Measurements from ENCODE around the gene STOML1. TPM values are rescaled to one million over a fixed set of nuclear protein-coding genes. Genes with fewer than 3 reads are reported as not detected.

STOML1 gene
- total and polyA plus RNA-seq, 10 of the 15 experiments (the other 5 are each of a cell fraction or from before 2014, with no cell fraction given): 0.14 to 13.6 (median 8.3) TPM

GRCh38 chr15:73946046-73946721 is 45.9 kb downstream of the STOML1 start:
- ChIA-PET RAD21 (ENCODE audit: unreplicated experiment) (no interaction called here), POLR2A (no interaction called here), SMC1A (ENCODE audit: uncharacterized antibody, unreplicated experiment) (no interaction called here), CTCF (no interaction called here)
- WGBS (ENCODE audit: insufficient coverage, insufficient replicate concordance, low lambda C conversion rate, missing lambda C conversion rate): 14% methylated on average over 13 of the region's 17 CpGs
- peaks cover 0 to 1% of the 10 kb centered on the region in 2 experiments; a peak in 3 of 4 replicates for H3K27me3 ChIP-seq (replicated peaks in 1 of 2; ENCODE audit: control insufficient read depth in 2 of 2, insufficient read depth in 2 of 2, low read length in 1 of 2)
- in situ Hi-C loops (cut with MboI): no loop called here
- H2AFZ ChIP-seq (ENCODE audit: control insufficient read depth, low read depth, low read length): no peak overlapping the region
- H3K27ac ChIP-seq (ENCODE audit: control insufficient read depth, insufficient read depth): no peak overlapping the region
- no peaks in the 10 kb centered on the region for H3K9me3 ChIP-seq (replicated peaks; ENCODE audit: control insufficient read depth, insufficient read depth, low read length)
- no peak overlapping the region for H3K9ac ChIP-seq (ENCODE audit: control insufficient read depth, insufficient read depth, low read length)
- TF ChIP-seq PML (IDR thresholded peaks at IDR 0.05; ENCODE audit: low read length) (no peak), ZBTB4 (CRISPR knock-in tag; IDR thresholded peaks at IDR 0.05) (no peak), NFYB (IDR thresholded peaks at IDR 0.05; ENCODE audit: insufficient read depth, low read depth, low read length) (no peak), RBBP5 (conservative IDR thresholded peaks at IDR 0.05) (no peak), ZNF384 (IDR thresholded peaks at IDR 0.05; ENCODE audit: borderline replicate concordance, low read depth, low read length) (no peak), HDGF (IDR thresholded peaks at IDR 0.05) (no peak), ELK1 (IDR thresholded peaks at IDR 0.05; ENCODE audit: low read depth, low read length) (no peak), YBX1 (IDR thresholded peaks at IDR 0.05) (no peak), NBN (IDR thresholded peaks at IDR 0.05) (no peak), PBX3 (IDR thresholded peaks at IDR 0.05; ENCODE audit: insufficient replicate concordance, low read depth, low read length) (no peak), NRF1 (conservative IDR thresholded peaks at IDR 0.05; ENCODE audit: low read depth, low read length) (no peak), RB1 (IDR thresholded peaks at IDR 0.05; ENCODE audit: borderline replicate concordance) (no peak), BCL11A (IDR thresholded peaks at IDR 0.05; ENCODE audit: low read depth, low read length) (no peak), MAX (IDR thresholded peaks at IDR 0.05; ENCODE audit: low read depth, low read length) (no peak)
- no peak overlapping the region for H3K4me3 ChIP-seq
- no peaks in the 10 kb centered on the region for H3K79me2 ChIP-seq (ENCODE audit: control insufficient read depth, insufficient read depth, low read length)
- BruUV-seq (replicated peaks): no TSS peak
- no peak for ATAC-seq
- H3K4me1 ChIP-seq (ENCODE audit: control insufficient read depth, insufficient read depth, low read length): no peaks in the 10 kb centered on the region
- no peak for FAIRE-seq
- intact Hi-C loops (cut with micrococcal nuclease; ENCODE audit: unreplicated experiment): no loop called here
- no peaks in the 10 kb centered on the region for H3K36me3 ChIP-seq (ENCODE audit: control insufficient read depth in 2 of 2, insufficient read depth in 2 of 2, low read length in 1 of 2)
- no peak overlapping the region for H3K4me2 ChIP-seq (ENCODE audit: control insufficient read depth, insufficient read depth)
- no peaks in the 10 kb centered on the region for H4K20me1 ChIP-seq (ENCODE audit: control insufficient read depth, insufficient read depth)
- no peak for DNase-seq (ENCODE audit: low read depth, low spot score)
